Gastrocnemius medialis (tissue), 4 donors: ENCODE results near the gene EGFL6. TPM values are rescaled to one million over a fixed set of nuclear protein-coding genes. Genes with fewer than 3 reads are reported as not detected.
"Not testable (repeated sequence)": the region's sequence is repeated elsewhere in the genome, so short reads cannot be mapped to it uniquely, and the experiment has no call there.

Source experiments
- ATAC-seq, 2 donors: fragments of 150-250 bp; one replicate each; pipeline ENCODE4 v1.9.1; 2016
- DNase-seq, 2 donors: peaks; one replicate each; pipeline ENCODE4 v3.0.0-alpha.2; 2019
- H3K27ac ChIP-seq, 4 donors: fragments of 200-600 bp; sonication (generic); 1 replicate in 1 of 4; 2 replicates in 3 of 4; pipeline ENCODE4 v1.5.1; 2016 to 2018; ENCODE audit warnings: mild to moderate bottlenecking in 2 of 4, moderate library complexity in 1 of 4
- H3K27me3 ChIP-seq, 3 donors: fragments of 200-600 bp; sonication (generic) in 2 of 3; 1 replicate in 1 of 3; 2 replicates in 2 of 3; pipeline versions ENCODE4 v1.5.1 to v1.6.0; 2016 to 2019; ENCODE audit warnings: mild to moderate bottlenecking in 1 of 3, moderate library complexity in 1 of 3
- H3K36me3 ChIP-seq, 2 donors: fragments of 200-600 bp; sonication (generic) in 1 of 2; one replicate each; pipeline ENCODE4 v1.5.1; 2017 to 2018
- H3K4me1 ChIP-seq, 2 donors: fragments of 200-600 bp; sonication (generic) in 1 of 2; one replicate each; pipeline ENCODE4 v1.5.1; 2016 to 2017; ENCODE audit warnings: mild to moderate bottlenecking in 2 of 2
- H3K4me3 ChIP-seq, 4 donors: fragments of 200-600 bp; sonication (generic) in 3 of 4; 1 replicate in 1 of 4; 2 replicates in 3 of 4; pipeline ENCODE4 v1.5.1; 2016 to 2019; ENCODE audit warnings: mild to moderate bottlenecking in 2 of 4
- H3K9me3 ChIP-seq, 3 donors: fragments of 200-600 bp; sonication (generic) in 2 of 3; 1 replicate in 1 of 3; 2 replicates in 2 of 3; pipeline ENCODE4 v1.5.1; 2016 to 2019
- CTCF ChIP-seq, 5 experiments: fragments of 450-650 bp in 3 of 5; fragments of 200-600 bp in 2 of 5; sonication (generic) in 2 of 5; IDR thresholded peaks in 4 of 5; conservative IDR thresholded peaks in 1 of 5; 1 replicate in 4 of 5; 2 replicates in 1 of 5; pipeline ENCODE4 v1.5.1; 2016 to 2019; ENCODE audit warnings: antibody characterized with exemption in 5 of 5, mild to moderate bottlenecking in 3 of 5, moderate library complexity in 3 of 5
- POLR2A ChIP-seq, 2 donors: fragments of 450-650 bp; IDR thresholded peaks; one replicate each; pipeline ENCODE4 v1.6.1; 2017; ENCODE audit warnings: antibody characterized with exemption in 2 of 2, mild to moderate bottlenecking in 2 of 2, moderate library complexity in 2 of 2
- in situ Hi-C, 4 donors: fragments of 200-750 bp; cut with MboI; loops; one replicate each; pipeline versions ENCODE4 v1.15.0 to v1.8.0; 2017; ENCODE audit warnings: low sequenced_read_pairs in 4 of 4
- intact Hi-C: fragments of 100-400 bp; cut with DNase I; formaldehyde crosslinking; loops from one replicate; pipeline ENCODE4 v1.15.1; 2023; ENCODE audit warnings: low total_unique reads
- total RNA-seq, 4 donors: library from RNA; depleted of rRNA; stranded (reverse); fragments of >200 nt; gene quantifications; one replicate each; pipeline versions ENCODE4 v1.1.0 to v1.2.3, GENCODE V29; 2016

EGFL6 gene
- total RNA-seq, 4 donors from 2014 or later = 0.09 TPM; not detected in 3

GRCh38 chrX:13664020-13664419 is 94.6 kb downstream of the EGFL6 start:
- Histone ChIP-seq H3K9me3 (no peaks in the 10 kb centered on the region), H3K4me3 (no peak overlapping the region), H3K27ac (peak overlapping the region in 2 of 4 donors; percentile 29 to 34), H3K27me3 (no peaks in the 10 kb centered on the region), H3K4me1 (peaks cover under 1 to 2% of the 10 kb centered on the region in 2 donors), H3K36me3 (peaks cover 0 to 10% of the 10 kb centered on the region in 2 donors)
- in situ Hi-C loops (loop anchor here in 2 of 4 donors (10.0 to 25.0 kb wide), 2 partner anchors 371 to 373 kb away; partner anchors contain the start of gene GEMIN8 (in 1 of the 2)), intact Hi-C loops (no loop called here)
- no peak for DNase-seq
- no peak for ATAC-seq
- TF ChIP-seq CTCF (IDR thresholded peaks at IDR 0.05 in 4 of 5, conservative IDR thresholded peaks at IDR 0.05 in 1 of 5) = no peak

- no peak for DNase-seq
- H3K9me3 ChIP-seq = no peaks in the 10 kb centered on the region
- TF ChIP-seq CTCF (IDR thresholded peaks at IDR 0.05 in 4 of 5, conservative IDR thresholded peaks at IDR 0.05 in 1 of 5) = no peak
- no peak for TF ChIP-seq POLR2A (IDR thresholded peaks at IDR 0.05)
Observed at GRCh38 chrX:13666836-13667235, 97.4 kb downstream of the EGFL6 start.

GRCh38 chrX:13667919-13668318 is 98.5 kb downstream of the EGFL6 start:
- intact Hi-C loops = no loop called here
- H3K27ac ChIP-seq = no peak overlapping the region
- H3K9me3 ChIP-seq = no peaks in the 10 kb centered on the region
- ATAC-seq = no peak
- no peaks in the 10 kb centered on the region for H3K27me3 ChIP-seq
- no peaks in the 10 kb centered on the region for H3K4me1 ChIP-seq
- TF ChIP-seq POLR2A (IDR thresholded peaks at IDR 0.05) = no peak
- no peak for TF ChIP-seq CTCF (IDR thresholded peaks at IDR 0.05 in 4 of 5, conservative IDR thresholded peaks at IDR 0.05 in 1 of 5)
- H3K4me3 ChIP-seq = no peak overlapping the region
- peaks cover 0 to 8% of the 10 kb centered on the region in 2 donors for H3K36me3 ChIP-seq
- no peak for DNase-seq
- in situ Hi-C loops = loop anchor here in 2 of 4 donors (10.0 to 25.0 kb wide), 2 partner anchors 367 to 369 kb away; partner anchors contain the start of gene GEMIN8 (in 1 of the 2)

More at GRCh38 chrX:13666836-13667235, 97.4 kb downstream of the EGFL6 start:
- no peak for ATAC-seq
- Histone ChIP-seq H3K4me1 (no peaks in the 10 kb centered on the region), H3K36me3 (peaks cover 0 to 8% of the 10 kb centered on the region in 2 donors), H3K4me3 (no peak overlapping the region), H3K27me3 (no peaks in the 10 kb centered on the region), H3K27ac (no peak overlapping the region)
- intact Hi-C loops (no loop called here), in situ Hi-C loops (loop anchor here in 2 of 4 donors (10.0 to 25.0 kb wide), 2 partner anchors 368 to 370 kb away; partner anchors contain the start of gene GEMIN8 (in 1 of the 2))

- Histone ChIP-seq H3K9me3 (no peaks in the 10 kb centered on the region), H3K27ac (no peak overlapping the region), H3K27me3 (no peaks in the 10 kb centered on the region), H3K36me3 (no peaks in the 10 kb centered on the region), H3K4me1 (no peaks in the 10 kb centered on the region), H3K4me3 (no peak overlapping the region)
- no peak for DNase-seq
- no peak for ATAC-seq
- intact Hi-C loops (no loop called here), in situ Hi-C loops (loop anchor here in 2 of 4 donors (10.0 to 25.0 kb wide), 2 partner anchors 366 to 368 kb away; partner anchors contain the start of gene GEMIN8 (in 1 of the 2))
- TF ChIP-seq POLR2A (IDR thresholded peaks at IDR 0.05) (no peak), CTCF (IDR thresholded peaks at IDR 0.05 in 4 of 5, conservative IDR thresholded peaks at IDR 0.05 in 1 of 5) (no peak)
Observed at GRCh38 chrX:13669246-13669737, 99.9 kb downstream of the EGFL6 start.

- ATAC-seq, H3K4me3 ChIP-seq, DNase-seq, H3K27ac ChIP-seq, intact Hi-C loops, H3K9me3 ChIP-seq, H3K27me3 ChIP-seq, H3K36me3 ChIP-seq, H3K4me1 ChIP-seq: not testable (repeated sequence)
- in situ Hi-C loops = loop anchor here in 2 of 4 donors (10.0 to 25.0 kb wide), 2 partner anchors 365 to 368 kb away; partner anchors contain the start of gene GEMIN8 (in 1 of the 2)
Observed at GRCh38 chrX:13669755-13670154, 100.4 kb downstream of the EGFL6 start.
